T1000 (cell line): Measurements from ENCODE around the gene CATSPER1.

Source experiments
- DNase-seq: peaks from one replicate; lab custom pipeline; 2025; ENCODE audit warnings: mixed read lengths; lab: John Stamatoyannopoulos, UW

CATSPER1 gene

GRCh38 chr11:65968600-65969482 lies 57.4 kb downstream of the CATSPER1 start:
- no peak for DNase-seq

GRCh38 chr11:65967329-65967934 lies 58.8 kb downstream of the CATSPER1 start:
- DNase-seq = no peak
